Activated T-helper 1 cell treated with anti-CD3 and anti-CD28 coated beads, Interleukin-2, amount 50 U/mL, for 16 hours (primary cell): ENCODE results near the gene DERL3.

ENCODE experiments used
- DNase-seq, 2 donors: peaks; one replicate each; pipeline ENCODE4 v3.0.0-alpha.2; 2020; ENCODE audit warnings: low read depth in 1 of 2, low spot score in 1 of 2

DERL3 gene

DNA sequence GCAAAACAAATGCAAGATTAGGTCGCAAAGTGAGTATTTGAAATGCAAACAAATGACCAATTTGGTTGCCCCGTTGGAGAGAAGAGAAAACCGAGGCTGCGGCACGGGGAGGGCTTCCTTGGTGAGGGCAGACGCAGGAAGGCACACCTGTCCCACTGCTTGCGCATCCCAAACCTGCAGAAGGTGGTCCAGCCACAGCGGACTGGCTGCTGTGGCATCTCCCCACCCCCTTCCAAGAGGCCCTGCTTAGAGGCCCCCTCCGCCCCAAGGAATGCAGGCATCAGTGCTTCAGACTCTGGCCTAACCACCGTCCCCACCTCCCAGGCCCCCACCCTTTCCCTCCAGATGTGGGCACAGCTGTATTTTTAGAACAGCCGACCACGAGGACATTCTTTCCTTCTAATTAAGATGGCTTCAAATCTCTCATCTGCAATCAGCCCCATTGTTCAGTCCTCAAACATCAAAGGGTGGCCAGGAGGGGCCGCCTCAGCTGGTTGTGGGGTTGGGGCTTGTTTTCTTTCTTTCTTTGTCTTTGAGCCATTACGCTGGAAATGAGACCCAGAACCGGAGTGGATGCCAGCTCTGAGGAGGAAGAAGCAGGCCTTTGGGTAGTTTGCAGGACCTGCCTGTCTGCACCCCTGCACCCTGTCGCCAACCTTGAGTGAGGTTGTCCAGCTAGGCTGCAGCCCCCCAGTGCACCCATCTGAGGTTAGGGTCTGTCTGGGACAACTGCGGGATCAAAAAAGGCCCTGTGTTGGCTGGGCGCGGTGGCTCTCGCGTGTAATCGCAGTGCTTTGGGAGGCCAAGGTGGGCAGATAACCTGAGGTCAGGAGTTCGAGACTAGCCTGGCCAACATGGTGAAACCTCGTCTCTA, 9.4 kb upstream of the DERL3 start:
- no peak for DNase-seq

DNA sequence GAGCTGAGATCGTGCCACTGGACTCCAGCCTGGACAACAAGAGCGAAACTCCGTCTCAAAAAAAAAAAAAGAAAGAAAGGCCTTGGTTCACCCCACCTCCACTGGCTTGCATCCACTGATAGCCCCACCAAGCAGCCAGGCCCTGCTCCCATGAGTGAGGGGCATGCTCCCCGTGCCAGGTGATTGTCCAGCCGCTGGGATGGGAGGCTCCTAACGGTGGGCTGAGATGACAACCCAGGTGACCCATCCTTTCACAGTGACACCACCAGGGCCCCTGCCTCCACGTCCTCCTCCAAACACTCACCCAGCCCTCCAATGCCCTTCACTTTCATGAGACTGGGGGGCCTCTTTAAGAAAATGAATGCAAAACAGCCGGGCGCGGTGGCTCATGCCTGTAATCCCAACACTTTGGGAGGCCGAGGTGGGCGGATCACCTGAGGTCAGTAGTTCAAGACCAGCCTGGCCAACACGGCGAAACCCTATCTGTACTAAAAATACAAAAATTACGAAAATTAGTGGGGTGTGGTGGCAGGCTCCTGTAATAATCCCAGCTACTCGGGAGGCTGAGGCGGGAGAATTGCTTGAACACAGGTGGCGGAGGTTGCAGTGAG, 8.6 kb upstream of the DERL3 start:
- DNase-seq, result no peak

DNA sequence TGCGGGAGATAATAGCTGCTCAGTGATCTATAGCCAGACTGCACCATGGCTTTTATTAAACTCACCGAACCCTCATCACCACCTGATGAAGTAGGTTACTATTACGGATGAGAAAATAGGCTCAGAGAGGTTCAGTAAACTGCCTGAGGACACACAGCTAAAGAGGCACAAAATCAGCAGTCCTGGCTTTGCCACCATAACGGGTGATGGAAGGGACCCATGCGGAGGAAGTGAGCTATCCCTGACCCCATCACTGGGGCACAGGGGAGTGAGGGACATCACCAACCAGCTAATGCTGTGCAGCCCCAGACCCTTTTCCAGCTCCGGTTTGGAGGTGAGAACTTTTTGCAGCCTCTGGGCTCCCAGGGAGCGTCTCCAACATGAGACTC, 7.3 kb upstream of the DERL3 start:
- no peak for DNase-seq

DNA sequence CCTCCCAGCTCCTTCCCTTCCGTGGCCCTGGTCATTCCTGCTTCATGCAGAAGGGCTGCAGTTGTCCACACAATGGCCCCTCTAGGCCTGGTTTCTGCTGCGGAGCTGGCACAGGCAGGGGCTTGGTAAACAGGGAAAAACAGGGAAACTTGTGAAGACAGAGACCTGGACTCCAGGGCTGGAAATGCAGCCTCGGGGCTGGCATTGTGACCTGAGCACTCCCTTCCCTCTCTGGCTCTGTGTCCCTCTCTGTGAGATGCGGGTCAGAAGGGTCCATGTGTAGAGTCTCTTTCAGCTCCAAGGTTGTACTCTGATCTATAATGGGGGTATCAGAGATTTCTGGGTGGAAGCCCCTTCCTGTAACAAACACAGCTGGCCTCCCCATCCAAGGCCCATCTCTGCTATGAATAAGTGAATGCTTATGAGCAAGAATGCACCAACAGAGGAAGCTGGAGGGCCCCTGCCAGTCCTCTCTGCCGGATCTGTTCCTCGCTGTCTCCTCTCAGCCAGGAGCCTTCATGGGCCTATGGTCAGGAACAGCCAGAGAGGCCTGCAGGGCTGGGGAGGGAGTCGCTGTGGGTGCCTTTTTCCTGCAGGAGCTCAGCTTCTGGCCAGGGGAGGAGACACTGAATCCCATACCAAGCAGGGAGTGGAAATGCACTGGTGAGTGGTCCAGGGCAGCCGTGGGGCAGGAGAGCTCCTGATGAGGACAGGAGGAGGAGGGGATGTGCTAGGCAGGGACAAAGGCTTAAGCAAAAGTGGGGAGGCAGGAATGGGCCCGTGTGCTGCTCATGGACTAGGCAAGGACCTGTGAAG, 6.7 kb upstream of the DERL3 start:
- no peak for DNase-seq

- DNase-seq, result no peak
Measured at GRCh38 chr22:23844739-23845202, 6.0 kb upstream of the DERL3 start.

- no peak for DNase-seq
Measured at GRCh38 chr22:23842599-23842998, 3.8 kb upstream of the DERL3 start.

DNA sequence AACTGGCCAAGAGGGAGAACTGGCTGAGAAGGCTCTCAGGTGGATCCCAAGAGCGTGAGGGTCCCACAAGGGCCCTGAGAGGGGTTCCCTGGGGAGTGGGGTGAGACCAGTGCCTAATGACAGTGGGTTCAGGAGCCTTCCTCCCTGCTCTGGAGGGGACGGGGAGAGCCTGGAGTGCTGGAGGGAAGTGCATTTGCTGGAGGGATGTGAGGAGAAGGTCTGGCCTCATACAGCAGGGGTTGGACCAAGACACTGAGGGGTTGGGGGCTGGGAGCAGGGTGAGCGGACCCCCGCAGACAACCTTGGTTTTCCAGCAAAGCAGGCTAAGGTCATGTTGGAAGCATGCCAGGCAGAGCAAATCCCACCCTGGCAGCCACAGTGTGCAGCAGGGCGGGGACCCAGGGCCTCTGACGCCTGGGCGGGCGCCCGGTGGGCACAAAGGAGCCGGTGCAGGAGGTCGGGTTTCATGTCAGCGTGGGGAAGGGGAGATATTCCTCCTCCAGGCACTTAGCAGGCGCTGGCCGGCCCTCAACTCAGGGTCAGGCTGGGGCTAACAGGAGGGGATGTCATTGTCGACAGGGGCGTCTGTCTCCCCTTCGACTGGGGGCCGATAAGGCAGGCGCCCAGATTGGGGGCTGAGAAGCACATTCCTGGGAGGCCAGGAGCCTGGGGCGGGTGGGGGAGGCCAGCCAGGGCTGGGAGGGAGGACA, 3.1 kb upstream of the DERL3 start:
- no peak for DNase-seq

GRCh38 chr22:23841292-23841691, 2.5 kb upstream of the DERL3 start:
- no peak for DNase-seq

DNA sequence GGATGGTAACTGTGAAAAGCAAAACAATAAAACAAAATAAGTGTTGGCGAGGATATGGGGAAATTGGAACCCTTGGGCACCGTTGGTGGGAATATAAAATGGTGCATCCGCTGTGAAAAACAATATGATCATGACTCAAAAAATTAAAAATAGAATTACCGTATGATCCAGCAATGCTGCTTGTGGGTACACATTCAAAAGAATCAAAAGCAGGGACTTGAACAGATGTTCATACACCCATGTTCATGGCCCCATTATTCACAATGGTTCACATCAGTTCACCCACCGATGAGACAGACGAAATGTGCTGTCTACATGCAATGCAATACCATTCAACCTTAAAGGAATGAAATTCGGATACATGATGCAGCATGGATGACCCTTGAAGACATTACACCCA, 1.2 kb upstream of the DERL3 start:
- DNase-seq, result no peak

DNA sequence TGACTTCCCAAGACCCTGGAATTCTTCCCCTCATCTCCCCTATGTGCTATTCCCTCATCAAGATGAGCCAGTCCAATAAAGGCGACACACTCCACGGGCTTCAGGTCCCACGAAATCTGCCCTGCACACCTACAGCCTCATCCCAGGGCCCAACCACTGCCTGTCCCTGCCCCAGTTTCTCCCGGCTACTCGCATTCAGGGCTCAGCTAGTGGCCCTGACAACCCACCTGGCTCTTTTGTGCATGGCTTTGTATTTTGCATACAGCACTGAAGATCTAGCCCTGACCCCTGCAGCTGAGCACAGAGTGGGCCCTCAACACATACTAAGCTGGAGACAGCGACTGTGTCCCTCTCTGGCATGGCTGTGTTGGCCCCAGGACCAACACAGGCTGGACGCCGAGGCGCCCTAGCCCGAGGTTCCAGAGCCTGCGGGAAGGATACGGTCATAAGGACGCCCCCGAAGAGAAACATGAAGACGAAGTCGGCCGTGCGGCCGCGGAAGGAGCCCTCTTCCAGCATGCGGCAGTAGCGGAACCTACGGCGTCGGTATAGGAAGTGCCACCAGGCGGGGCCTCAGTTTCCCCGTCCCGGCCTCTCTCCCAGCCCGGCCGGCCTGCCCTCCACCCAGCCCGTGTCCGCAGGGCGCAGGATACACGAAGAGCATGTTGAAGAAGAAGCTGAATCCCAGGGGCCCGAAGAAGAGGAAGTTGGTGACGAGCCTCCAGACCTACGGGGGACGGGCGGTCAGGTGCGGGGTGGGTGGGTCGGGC, 710 bp downstream of the DERL3 start:
- no peak for DNase-seq

- DNase-seq, result no peak
Measured at GRCh38 chr22:23837496-23837859, 1.3 kb downstream of the DERL3 start.

DNA sequence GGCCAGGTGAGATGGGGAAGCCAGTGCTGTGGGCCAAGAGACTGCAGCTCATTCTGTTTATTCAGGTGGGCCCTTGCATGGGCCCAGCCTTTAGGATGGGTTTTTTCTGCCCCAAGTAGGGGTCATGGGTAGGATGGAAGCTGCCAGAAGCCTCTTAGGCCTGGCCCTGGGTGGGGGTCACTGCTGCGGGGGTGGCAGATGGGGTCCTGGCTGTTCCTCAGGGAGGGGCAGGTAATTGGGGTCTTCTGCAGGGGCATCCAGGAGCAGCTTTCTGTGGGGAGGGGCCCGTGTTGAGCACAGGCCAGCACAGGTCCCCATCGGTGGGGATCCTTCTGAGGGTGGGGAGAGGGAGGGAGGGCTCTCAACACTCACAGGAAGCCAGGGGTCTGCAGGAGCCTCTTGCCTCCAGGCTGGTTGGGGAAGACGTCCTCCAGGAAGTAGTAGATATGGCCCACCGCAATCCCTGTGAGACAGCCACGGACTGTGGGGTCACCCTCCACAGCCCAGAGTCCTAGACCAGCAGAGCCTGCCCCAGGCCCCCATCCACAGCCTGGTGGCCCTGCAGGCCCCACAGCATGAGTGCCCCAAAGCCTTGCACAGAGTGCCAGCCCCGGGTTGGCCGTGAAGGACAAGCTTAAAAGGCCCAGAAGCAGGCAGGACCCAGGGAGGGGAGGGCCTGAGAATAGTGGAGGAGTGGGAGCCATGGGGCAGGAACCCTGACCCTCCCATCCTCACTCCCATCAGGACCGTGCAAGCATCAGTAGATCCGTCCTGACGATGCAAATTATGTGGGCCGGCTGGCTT, 1.9 kb downstream of the DERL3 start:
- no peak for DNase-seq

- DNase-seq, result no peak
Measured at GRCh38 chr22:23836281-23836680, 2.5 kb downstream of the DERL3 start.

DNA sequence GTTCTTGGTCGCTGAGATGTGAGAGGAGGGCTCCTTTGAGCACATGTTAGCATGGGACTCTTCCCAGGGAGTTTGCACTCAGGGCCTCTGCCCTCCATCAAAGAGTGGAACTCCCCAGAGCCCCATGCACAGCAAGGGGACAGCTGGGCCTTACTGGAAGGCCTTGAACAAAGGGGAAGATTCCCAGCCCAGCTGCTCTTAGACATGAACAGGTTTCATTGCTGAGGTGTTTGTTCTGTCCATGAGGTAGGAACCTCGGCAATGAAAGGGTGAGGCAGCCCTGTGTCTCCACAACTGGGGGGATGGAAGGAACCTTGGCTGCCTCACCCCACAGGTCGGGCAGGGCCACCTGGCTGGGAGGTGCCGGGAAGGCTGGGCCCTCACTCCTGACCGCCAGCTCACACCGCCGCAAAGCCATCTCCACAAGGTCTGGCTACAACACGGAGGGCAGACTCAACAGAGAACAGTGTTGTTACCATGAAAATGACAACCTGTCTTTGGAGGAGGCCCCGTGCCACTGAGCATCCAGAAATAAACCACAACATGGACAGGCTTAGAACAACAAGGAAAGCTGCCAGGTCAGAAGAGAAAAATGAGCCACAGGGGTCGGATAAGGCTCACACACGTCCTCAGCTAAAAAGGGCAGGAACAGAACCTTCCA, 3.2 kb downstream of the DERL3 start:
- DNase-seq, result no peak

- DNase-seq, result no peak
Measured at GRCh38 chr22:23834793-23835483, 3.9 kb downstream of the DERL3 start.

- DNase-seq, result no peak
Measured at GRCh38 chr22:23834406-23834792, 4.4 kb downstream of the DERL3 start.

- no peak for DNase-seq
Measured at GRCh38 chr22:23833911-23834317, 4.9 kb downstream of the DERL3 start.

GRCh38 chr22:23833017-23833751, 5.6 kb downstream of the DERL3 start:
- DNase-seq, result no peak
